ENCODE measurements around the gene ULBP2.
"Not testable (repeated sequence)": the region's sequence is repeated elsewhere in the genome, so short reads cannot be mapped to it uniquely, and the experiment has no call there.

Gene ULBP2

GRCh38 chr6:149963462-149964307, 21.9 kb downstream of the ULBP2 start, which contains the start of gene ULBP1:
Gene ULBP1 (plus strand): TSS chr6:149963943. CDS start chr6:149964050, 107 bp downstream.
- Histone ChIP-seq H3K4me1 (peaks cover 0 to 28% (median 26%) of the 10 kb centered on the region in 4 donors), H3K36me3 (no peaks in the 10 kb centered on the region), H3K27ac (no peak within 1 kb of the TSS), H3K4me3 (peak within 1 kb of the TSS; percentile 45 to 54), H3K27me3 (peaks cover 0 to 81% of the 10 kb centered on the region in 2 donors), H3K9me3 (no peaks in the 10 kb centered on the region)
- intact Hi-C loops (cut with DNase I; ENCODE audit: low total_unique reads) = loop anchor here (2.0 kb wide), 1 partner anchor 25 kb away; no protein-coding TSS in a partner anchor
- peak; percentile 84 to 91 for DNase-seq
- TF ChIP-seq CTCF (IDR thresholded peaks at IDR 0.05) = no peak

- H3K4me3 ChIP-seq = peak overlapping the region; percentile 45 to 54
- H3K36me3 ChIP-seq = no peaks in the 10 kb centered on the region
- intact Hi-C loops (cut with DNase I; ENCODE audit: low total_unique reads) = no loop called here
- no peak for DNase-seq
- H3K4me1 ChIP-seq = peaks cover 0 to 28% (median 26%) of the 10 kb centered on the region in 4 donors
- no peak for TF ChIP-seq CTCF (IDR thresholded peaks at IDR 0.05)
- H3K27me3 ChIP-seq = peaks cover 0 to 77% of the 10 kb centered on the region in 2 donors
- H3K9me3 ChIP-seq = no peaks in the 10 kb centered on the region
- H3K27ac ChIP-seq = no peak overlapping the region
These were observed 22.7 kb downstream of the ULBP2 start for GRCh38 chr6:149964308-149965193.

- Histone ChIP-seq H3K36me3 (no peaks in the 10 kb centered on the region), H3K27ac (no peak overlapping the region), H3K4me1 (peaks cover 0 to 28% (median 26%) of the 10 kb centered on the region in 4 donors), H3K9me3 (no peaks in the 10 kb centered on the region), H3K27me3 (peaks cover 0 to 84% of the 10 kb centered on the region in 2 donors), H3K4me3 (peak overlapping the region in 1 of 2 donors; percentile 54)
- no peak for TF ChIP-seq CTCF (IDR thresholded peaks at IDR 0.05)
- intact Hi-C loops (cut with DNase I; ENCODE audit: low total_unique reads) = no loop called here
- DNase-seq = no peak
These were observed 23.6 kb downstream of the ULBP2 start for GRCh38 chr6:149965194-149966020.

- H3K36me3 ChIP-seq; H3K9me3 ChIP-seq; intact Hi-C loops (cut with DNase I; ENCODE audit: low total_unique reads); H3K4me3 ChIP-seq; H3K27ac ChIP-seq; DNase-seq: not testable (repeated sequence)
- Histone ChIP-seq H3K4me1 (peaks cover 0 to 28% (median 26%) of the 10 kb centered on the region in 4 donors), H3K27me3 (peaks cover 0 to 82% of the 10 kb centered on the region in 2 donors)
These were observed 24.5 kb downstream of the ULBP2 start for GRCh38 chr6:149966319-149966718.

GRCh38 chr6:149967591-149967990, 25.8 kb downstream of the ULBP2 start:
- Histone ChIP-seq H3K27ac (no peak overlapping the region), H3K36me3 (no peaks in the 10 kb centered on the region), H3K4me3 (no peak overlapping the region), H3K9me3 (no peaks in the 10 kb centered on the region), H3K27me3 (peaks cover 0 to 77% of the 10 kb centered on the region in 2 donors), H3K4me1 (peaks cover 0 to 28% (median 26%) of the 10 kb centered on the region in 4 donors)
- no peak for TF ChIP-seq CTCF (IDR thresholded peaks at IDR 0.05)
- DNase-seq = no peak
- intact Hi-C loops (cut with DNase I; ENCODE audit: low total_unique reads) = no loop called here

- H3K27ac ChIP-seq; intact Hi-C loops (cut with DNase I; ENCODE audit: low total_unique reads); H3K36me3 ChIP-seq; H3K9me3 ChIP-seq; DNase-seq; H3K4me3 ChIP-seq: not testable (repeated sequence)
- peaks cover 0 to 73% of the 10 kb centered on the region in 2 donors for H3K27me3 ChIP-seq
- H3K4me1 ChIP-seq = peaks cover 0 to 26% (median 25%) of the 10 kb centered on the region in 4 donors
These were observed 26.2 kb downstream of the ULBP2 start for GRCh38 chr6:149967999-149968398.

- Histone ChIP-seq H3K4me1 (peaks cover 0 to 17% (median 16%) of the 10 kb centered on the region in 4 donors), H3K27me3 (peaks cover 0 to 71% of the 10 kb centered on the region in 2 donors)
- H3K36me3 ChIP-seq; H3K9me3 ChIP-seq; H3K27ac ChIP-seq; DNase-seq; H3K4me3 ChIP-seq; intact Hi-C loops (cut with DNase I; ENCODE audit: low total_unique reads): not testable (repeated sequence)
These were observed 27.1 kb downstream of the ULBP2 start for GRCh38 chr6:149968909-149969308.
